HL-60 (cell line): ENCODE data around the gene RIN2.

Source experiments
- POLR2AphosphoS5 ChIP-seq: IDR thresholded peaks from 2 replicates; pipeline ENCODE4 v1.6.1; 2012; ENCODE audit warnings: low read depth
- SPI1 ChIP-seq: IDR thresholded peaks from 2 replicates; pipeline ENCODE4 v1.6.1; 2012; ENCODE audit warnings: low read depth, mild to moderate bottlenecking, borderline replicate concordance
- TF ChIP-seq, protein P1 (sequence below): IDR thresholded peaks from one replicate; pipeline ENCODE4 v1.5.1; 2011; ENCODE audit warnings: low read length, control low read depth, inconsistent platforms; ENCODE audit not compliant: insufficient read depth
- TF ChIP-seq, protein P2 (sequence below): IDR thresholded peaks from 2 replicates; pipeline ENCODE4 v1.6.1; 2012; ENCODE audit warnings: low read depth; ENCODE audit not compliant: insufficient replicate concordance

DNA sequence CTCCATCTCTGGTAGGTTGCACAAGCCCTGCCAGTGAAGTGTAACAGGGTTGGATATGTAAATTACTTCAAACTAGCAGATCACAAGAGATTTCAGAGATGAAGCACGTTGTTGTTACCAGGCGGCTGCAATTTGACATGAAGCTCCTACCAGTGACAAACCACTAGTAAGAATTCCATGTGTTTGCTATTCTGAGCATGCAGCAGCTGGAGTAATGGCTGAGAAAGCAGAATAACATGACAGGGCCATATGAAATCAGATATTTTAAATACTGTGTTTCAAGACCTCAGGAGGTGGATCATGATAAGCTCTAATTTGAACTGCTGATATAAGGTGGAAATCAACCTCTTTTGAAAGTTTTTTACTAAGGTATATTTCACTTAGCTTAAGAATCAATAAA lies 11.4 kb downstream of the RIN2 start:
- TF ChIP-seq, protein P1, sequence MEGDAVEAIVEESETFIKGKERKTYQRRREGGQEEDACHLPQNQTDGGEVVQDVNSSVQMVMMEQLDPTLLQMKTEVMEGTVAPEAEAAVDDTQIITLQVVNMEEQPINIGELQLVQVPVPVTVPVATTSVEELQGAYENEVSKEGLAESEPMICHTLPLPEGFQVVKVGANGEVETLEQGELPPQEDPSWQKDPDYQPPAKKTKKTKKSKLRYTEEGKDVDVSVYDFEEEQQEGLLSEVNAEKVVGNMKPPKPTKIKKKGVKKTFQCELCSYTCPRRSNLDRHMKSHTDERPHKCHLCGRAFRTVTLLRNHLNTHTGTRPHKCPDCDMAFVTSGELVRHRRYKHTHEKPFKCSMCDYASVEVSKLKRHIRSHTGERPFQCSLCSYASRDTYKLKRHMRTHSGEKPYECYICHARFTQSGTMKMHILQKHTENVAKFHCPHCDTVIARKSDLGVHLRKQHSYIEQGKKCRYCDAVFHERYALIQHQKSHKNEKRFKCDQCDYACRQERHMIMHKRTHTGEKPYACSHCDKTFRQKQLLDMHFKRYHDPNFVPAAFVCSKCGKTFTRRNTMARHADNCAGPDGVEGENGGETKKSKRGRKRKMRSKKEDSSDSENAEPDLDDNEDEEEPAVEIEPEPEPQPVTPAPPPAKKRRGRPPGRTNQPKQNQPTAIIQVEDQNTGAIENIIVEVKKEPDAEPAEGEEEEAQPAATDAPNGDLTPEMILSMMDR: no peak
- TF ChIP-seq POLR2AphosphoS5 (no peak), SPI1 (no peak)
- TF ChIP-seq, protein P2, sequence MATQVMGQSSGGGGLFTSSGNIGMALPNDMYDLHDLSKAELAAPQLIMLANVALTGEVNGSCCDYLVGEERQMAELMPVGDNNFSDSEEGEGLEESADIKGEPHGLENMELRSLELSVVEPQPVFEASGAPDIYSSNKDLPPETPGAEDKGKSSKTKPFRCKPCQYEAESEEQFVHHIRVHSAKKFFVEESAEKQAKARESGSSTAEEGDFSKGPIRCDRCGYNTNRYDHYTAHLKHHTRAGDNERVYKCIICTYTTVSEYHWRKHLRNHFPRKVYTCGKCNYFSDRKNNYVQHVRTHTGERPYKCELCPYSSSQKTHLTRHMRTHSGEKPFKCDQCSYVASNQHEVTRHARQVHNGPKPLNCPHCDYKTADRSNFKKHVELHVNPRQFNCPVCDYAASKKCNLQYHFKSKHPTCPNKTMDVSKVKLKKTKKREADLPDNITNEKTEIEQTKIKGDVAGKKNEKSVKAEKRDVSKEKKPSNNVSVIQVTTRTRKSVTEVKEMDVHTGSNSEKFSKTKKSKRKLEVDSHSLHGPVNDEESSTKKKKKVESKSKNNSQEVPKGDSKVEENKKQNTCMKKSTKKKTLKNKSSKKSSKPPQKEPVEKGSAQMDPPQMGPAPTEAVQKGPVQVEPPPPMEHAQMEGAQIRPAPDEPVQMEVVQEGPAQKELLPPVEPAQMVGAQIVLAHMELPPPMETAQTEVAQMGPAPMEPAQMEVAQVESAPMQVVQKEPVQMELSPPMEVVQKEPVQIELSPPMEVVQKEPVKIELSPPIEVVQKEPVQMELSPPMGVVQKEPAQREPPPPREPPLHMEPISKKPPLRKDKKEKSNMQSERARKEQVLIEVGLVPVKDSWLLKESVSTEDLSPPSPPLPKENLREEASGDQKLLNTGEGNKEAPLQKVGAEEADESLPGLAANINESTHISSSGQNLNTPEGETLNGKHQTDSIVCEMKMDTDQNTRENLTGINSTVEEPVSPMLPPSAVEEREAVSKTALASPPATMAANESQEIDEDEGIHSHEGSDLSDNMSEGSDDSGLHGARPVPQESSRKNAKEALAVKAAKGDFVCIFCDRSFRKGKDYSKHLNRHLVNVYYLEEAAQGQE: no peak
